Kidney capillary endothelial cell (primary cell): Measurements from ENCODE around the gene NSFL1C.
"Not testable (repeated sequence)": the region's sequence is repeated elsewhere in the genome, so short reads cannot be mapped to it uniquely, and the experiment has no call there.

Experiments
- DNase-seq: peaks from one replicate; pipeline ENCODE4 v3.0.0-alpha.2; 2018; ENCODE audit warnings: low spot score

NSFL1C gene

GRCh38 chr20:1466211-1467081 lies at the start of gene NSFL1C:
Gene NSFL1C, minus strand, starts transcription at chr20:1466849. Its CDS starts 25 bp downstream, at chr20:1466824.
- DNase-seq: peak; percentile 94

- DNase-seq: no peak
These were observed 47.2 kb upstream of the NSFL1C start for GRCh38 chr20:1513801-1514200.

GRCh38 chr20:1509237-1509636 lies 42.6 kb upstream of the NSFL1C start:
- peak; percentile 30 for DNase-seq

GRCh38 chr20:1508574-1508973 lies 41.9 kb upstream of the NSFL1C start:
- no peak for DNase-seq

- DNase-seq: no peak
These were observed 40.6 kb upstream of the NSFL1C start for GRCh38 chr20:1507276-1507675.

GRCh38 chr20:1505871-1506270 lies 39.2 kb upstream of the NSFL1C start:
- DNase-seq: no peak

- DNase-seq: no peak
These were observed 38.7 kb upstream of the NSFL1C start for GRCh38 chr20:1505361-1505760.

- peak; percentile 93 for DNase-seq
These were observed 37.0 kb upstream of the NSFL1C start for GRCh38 chr20:1503564-1504227.

- no peak for DNase-seq
These were observed 33.8 kb upstream of the NSFL1C start for GRCh38 chr20:1500496-1500895.

GRCh38 chr20:1499528-1500420 lies 33.1 kb upstream of the NSFL1C start:
- no peak for DNase-seq

- DNase-seq: not testable (repeated sequence)
These were observed 30.7 kb upstream of the NSFL1C start for GRCh38 chr20:1497371-1497770.

GRCh38 chr20:1496930-1497329 lies 30.3 kb upstream of the NSFL1C start:
- no peak for DNase-seq

GRCh38 chr20:1494436-1494835 lies 27.8 kb upstream of the NSFL1C start:
- no peak for DNase-seq

- DNase-seq: no peak
These were observed 26.9 kb upstream of the NSFL1C start for GRCh38 chr20:1493536-1493935.

- DNase-seq: peak; percentile 40
These were observed 25.4 kb upstream of the NSFL1C start for GRCh38 chr20:1491860-1492642.

GRCh38 chr20:1491281-1491840 lies 24.7 kb upstream of the NSFL1C start, which contains the start of gene SIRPB2:
Gene SIRPB2, minus strand, starts transcription at chr20:1491420. Its CDS starts 61 bp downstream, at chr20:1491359.
- DNase-seq: peak; percentile 71

- DNase-seq: no peak
These were observed 24.1 kb upstream of the NSFL1C start for GRCh38 chr20:1490643-1491195.

- no peak for DNase-seq
These were observed 23.3 kb upstream of the NSFL1C start for GRCh38 chr20:1489764-1490436.

- DNase-seq: no peak
These were observed 22.7 kb upstream of the NSFL1C start for GRCh38 chr20:1489325-1489724.

GRCh38 chr20:1486566-1486965 lies 19.9 kb upstream of the NSFL1C start:
- DNase-seq: no peak
